ENCODE data around the gene MORC4.

GRCh38 chrX:106987488-106987887, 12.5 kb downstream of the MORC4 start:
- no peak for TF ChIP-seq CTCF (IDR thresholded peaks at IDR 0.05)
- TF ChIP-seq POLR2A (IDR thresholded peaks at IDR 0.05), result no peak

All from thyroid gland (tissue), 4 donors.